Frontal cortex (tissue), 4 donors: ENCODE data around the gene GGNBP2. TPM values are rescaled to one million over a fixed set of nuclear protein-coding genes. Genes with fewer than 3 reads are reported as not detected.
A peak's percentile ranks its signal among the peaks of the same experiment; 100 is the strongest.

Experiments used
- DNase-seq, 2 donors: peaks; one replicate each; pipeline ENCODE4 v3.0.0; 2012; ENCODE audit warnings: low spot score in 2 of 2
- FAIRE-seq: peaks from 2 replicates; lab custom pipeline; 2012; peaks lifted over from hg19 to GRCh38; lab: Jason Lieb, UNC
- total RNA-seq: library from RNA; depleted of rRNA; stranded (reverse); fragments of >200 nt; gene quantifications from one replicate; pipeline ENCODE4 v1.2.3, GENCODE V29; 2014
- donor health status: control.
- donor health status: control.
- donor health status: control.

GGNBP2 gene
- total RNA-seq, 1 donor from 2014 or later, result 67.7 TPM

DNA sequence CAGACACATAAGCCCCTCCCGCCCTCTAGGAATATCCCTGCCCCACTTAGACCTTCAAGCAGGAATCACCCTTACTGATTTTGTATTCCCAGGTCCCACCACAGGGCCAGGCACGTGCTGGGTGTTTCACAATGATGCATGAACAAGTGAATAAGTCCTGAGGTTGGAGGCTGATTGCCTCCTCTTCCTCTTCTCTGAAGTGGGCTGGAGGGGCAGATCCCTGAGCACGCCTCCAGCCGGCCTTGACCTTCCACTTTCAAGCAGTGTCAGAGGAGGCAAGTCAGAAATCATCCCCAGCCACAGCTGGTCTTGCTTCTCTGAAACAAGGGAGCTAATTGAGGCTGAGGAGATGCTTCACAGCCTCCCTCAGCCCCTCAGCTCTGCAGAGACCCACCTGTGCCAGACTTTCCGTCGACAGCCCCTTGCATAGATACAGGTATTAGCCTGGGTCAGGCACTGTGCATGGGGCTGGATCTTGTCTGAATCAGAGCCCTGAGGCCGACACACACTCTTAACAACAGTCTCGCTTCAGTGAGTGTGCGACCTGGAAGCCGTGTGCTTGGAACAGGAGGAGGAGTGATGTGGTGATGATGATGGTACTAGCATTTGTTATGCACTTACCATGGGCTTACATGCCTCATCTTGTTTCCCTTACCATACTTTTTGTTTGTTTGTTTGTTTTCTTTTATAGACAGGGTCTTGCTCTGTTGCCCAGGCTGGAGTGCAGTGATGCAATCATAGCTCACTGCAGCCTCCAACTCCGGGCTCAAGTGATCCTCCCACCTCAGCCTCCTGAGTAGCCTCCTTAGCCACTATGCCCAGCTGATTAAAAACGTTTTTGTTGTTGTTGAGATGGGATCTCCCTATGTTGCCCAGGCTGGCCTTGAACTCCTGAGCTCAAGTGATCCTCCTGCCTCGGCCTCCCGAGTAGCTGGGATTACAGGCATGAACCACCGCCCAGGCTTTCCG lies 71.6 kb downstream of the GGNBP2 start:
- no peak for DNase-seq
- no peak for FAIRE-seq

DNA sequence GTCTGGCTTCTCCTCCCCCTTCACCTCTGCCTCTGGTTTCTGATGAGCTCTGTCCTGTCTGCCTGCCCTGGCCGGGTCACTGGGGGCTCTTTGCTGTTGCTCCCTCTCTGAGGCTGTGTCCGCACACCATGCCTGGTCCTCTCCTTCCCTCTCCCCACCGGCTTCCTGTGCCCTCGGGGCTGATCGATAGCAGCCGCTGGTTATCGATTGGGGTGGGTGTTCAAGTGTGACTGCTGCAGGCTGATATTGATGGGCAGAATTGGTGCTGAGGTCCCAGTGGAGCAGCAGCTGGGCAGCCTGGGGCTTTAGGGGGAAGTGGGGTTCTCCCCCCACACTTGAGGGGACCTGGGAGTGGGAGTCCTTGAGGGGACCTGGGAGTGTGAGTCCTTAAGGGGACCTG lies 73.1 kb downstream of the GGNBP2 start:
- DNase-seq (no peak), FAIRE-seq (no peak)

DNA sequence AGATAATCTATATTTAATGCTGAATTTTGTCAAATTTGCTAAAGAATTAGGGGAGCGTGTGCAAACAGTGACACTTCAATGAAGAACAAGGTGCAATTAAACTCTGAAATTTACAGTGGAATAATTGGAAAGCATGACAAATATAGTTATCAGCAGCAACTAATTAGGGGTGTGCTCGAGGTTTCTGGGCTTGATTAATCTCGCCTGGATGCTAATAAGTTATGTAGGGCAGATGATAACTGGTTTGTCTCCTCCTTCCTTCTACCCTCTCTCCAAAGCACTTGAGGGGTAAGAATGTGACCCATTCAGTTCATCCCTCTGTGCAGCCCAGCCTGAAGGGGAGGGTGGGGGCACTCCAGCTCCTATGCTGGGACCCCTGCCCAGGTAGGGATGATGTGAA lies 78.6 kb downstream of the GGNBP2 start:
- FAIRE-seq, result no peak
- no peak for DNase-seq

DNA sequence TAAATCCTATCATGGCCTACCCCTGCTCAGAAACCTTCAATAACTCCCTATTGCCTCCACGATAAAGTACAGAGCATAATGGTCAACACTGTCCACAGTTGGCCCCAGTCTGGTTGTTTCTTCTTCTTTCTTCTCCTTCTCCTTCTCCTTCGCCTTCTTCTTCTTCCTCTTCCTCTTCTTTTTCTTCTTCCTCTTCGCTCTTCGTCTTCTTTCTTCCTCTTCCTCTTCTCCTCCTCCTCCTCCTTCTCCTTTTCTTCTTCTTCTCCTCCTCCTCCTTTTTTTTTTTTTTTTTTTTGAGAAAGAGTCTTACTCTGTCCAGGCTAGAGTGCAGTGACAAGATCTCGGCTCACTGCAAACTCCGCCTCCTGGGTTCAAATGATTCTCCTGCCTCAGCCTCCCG lies 80.5 kb downstream of the GGNBP2 start:
- FAIRE-seq (no peak), DNase-seq (no peak)

DNA sequence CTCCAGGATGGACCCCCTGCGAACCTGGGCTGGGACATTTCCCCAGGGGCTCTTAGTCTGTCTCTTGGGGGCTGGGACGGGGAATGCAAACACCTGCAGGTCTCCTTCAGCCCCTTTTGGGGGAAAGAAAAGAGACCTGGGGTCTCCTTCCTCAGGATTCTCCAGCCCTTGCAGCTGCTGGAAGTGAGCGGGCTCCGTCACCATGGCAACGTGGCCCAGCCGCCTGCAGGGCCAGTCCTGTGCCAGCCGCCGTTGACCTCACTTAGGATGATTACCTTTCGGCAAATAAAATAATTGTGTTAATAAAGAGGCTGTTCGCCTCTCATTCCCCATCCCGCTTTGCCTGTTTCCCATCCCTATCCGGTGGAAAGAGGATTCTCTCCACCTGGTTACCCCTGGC lies 82.4 kb downstream of the GGNBP2 start:
- DNase-seq (no peak), FAIRE-seq (no peak)

DNA sequence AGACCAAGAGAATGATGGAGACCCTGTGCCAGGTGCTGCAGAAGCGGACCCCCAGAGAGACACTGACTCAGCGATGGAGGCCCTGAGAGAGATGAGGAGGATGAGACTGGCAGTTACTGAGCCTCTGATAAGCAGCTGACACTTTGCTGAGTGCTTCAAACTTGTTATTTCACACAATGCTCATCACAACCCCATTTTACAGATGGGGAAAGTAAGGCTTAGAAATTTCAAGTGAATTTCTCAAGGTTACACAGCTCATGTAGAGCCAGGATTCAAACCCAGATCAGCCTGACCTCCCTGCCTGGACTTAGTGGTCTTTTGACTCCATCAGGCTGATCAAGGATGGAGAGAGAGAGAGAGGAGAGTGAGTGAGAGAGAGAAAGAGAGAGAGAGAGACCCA lies 83.9 kb downstream of the GGNBP2 start:
- no peak for FAIRE-seq
- DNase-seq, result no peak

DNA sequence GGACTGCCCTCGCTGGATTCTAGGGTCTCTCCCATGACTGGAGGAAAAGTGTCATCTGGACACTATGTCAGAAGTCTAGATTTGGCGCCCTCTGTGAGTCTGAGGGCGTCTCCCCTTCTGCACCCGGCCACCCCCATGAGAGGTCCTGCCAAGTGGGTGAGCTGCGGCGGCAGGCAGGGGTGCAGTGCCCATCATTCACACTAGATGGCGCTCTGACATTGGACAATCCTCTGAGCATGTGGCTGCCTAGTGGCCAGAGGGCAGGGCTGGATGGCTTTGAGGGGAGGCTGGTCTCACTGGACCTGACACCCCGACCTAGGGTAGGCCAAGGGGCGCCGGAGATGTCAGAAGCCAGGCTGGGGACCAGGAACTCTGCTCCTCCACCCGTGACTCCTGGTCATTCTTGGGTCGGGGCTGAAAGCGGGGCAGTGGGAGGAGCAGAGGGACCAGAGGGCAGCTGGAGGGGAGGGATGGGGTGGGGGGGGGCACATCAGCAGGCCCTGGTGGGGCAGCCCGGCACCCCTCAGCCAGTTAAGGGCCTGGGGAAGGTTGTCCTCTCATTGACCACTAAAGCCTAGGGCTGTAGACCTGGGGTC lies 84.6 kb downstream of the GGNBP2 start:
- FAIRE-seq, result no peak
- DNase-seq, result peak; percentile 52 to 85

DNA sequence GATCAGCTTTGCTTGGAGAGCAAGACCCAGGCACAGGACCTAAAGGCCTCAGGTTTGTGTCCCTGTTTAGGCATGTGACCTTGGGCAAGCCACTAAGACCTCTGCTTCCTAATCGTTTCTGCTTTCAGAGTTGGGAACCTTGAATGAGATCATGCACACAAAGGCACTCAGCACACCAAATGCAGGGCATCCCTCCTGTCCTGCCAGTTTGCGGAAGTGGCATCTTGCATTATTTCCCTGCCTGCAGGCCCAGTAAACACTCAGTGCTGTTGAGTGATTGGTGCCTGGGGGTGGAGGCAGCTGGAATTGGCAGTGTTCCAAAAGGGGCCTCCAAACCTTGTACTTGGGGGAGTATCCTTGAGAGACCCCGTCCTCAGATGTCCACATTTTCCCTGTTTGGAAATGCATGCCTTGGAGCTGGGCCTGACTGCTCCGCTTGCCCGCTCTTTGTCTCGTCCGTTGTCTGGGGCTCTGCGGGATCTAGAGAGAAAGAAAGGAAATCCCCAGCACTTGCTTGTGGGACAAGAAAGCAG lies 85.3 kb downstream of the GGNBP2 start:
- DNase-seq, result no peak

DNA sequence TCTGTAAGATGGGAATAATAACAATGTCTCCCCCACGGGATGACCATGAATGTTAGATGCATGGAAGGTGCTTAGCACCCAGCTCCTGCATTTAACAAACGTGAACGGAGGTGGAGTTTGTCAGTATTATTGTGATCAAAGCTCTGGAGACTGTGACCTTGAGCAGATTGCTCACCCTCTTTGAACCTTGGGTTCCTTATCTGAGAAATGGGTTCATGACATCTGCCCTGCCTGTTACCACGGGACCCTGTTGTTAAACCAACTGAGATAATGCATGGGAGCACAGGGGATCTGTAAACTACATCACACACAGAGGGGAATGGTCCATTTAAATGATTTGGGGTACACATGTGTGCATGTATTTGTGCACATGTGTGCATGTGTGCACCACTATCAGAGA lies 86.3 kb downstream of the GGNBP2 start:
- no peak for FAIRE-seq
- DNase-seq, result no peak

More for the DNA sequence above, 85.3 kb downstream of the GGNBP2 start:
- no peak for FAIRE-seq

DNA sequence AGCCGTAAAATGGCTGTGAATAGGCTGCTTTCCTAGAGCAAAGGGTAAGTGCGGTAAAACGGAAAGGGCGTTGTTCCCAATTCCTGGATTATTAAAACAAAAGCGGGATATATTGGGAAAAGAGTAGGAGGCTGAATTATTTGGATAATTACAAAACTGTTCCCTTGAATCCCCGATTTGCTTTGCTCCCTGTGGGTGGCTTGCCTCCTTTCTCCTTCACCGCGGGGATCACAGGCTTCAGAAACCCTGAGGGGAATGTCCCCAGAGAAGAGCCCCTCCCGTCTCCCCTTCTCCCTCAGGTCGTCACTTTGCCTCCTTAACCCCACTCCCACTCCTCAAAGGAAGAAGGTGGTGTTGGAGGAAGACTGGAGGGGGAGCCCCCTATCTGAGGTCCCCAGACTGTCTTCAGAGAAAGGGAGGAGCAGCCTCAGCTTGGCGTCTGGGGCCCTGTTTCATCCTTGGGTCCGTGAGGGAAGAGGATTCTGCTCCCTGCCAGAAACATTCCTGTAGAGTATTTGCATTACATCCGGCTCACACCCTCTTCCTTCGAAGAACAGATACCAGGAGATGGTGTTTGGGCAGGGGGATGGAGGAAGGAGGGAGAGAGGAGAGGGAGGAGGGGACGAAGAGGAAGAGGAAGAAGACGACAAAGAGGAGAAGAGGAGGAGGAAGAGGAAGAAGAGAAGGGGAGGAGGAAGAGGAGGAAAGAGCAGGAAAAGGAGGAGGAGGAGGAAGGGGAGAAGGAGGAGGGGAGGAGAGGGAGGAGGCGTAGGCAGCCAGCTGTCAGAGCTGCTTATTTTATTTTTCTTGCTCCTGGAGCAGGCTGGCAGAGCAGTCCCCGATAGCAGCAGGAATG lies 88.4 kb downstream of the GGNBP2 start:
- FAIRE-seq (no peak), DNase-seq (no peak)

Other genes with a start within 250 kb of the GGNBP2 start
- not detected for gene TBC1D3G, start 221.0 kb upstream of the GGNBP2 start, total RNA-seq
- gene TBC1D3H, start 156.5 kb upstream of the GGNBP2 start, total RNA-seq, result not detected
- 57.1 TPM for gene ZNHIT3, start 58.2 kb upstream of the GGNBP2 start, total RNA-seq
- gene MYO19, start 10.1 kb upstream of the GGNBP2 start, total RNA-seq, result 30.6 TPM
- gene PIGW, start 9.9 kb upstream of the GGNBP2 start, total RNA-seq, result 3.3 TPM
- gene DHRS11, start 47.0 kb downstream of the GGNBP2 start, total RNA-seq, result 5.7 TPM
- gene MRM1, start 56.7 kb downstream of the GGNBP2 start, total RNA-seq, result 3.3 TPM